NCI-H2227 (cell line): ENCODE results near the gene WDR64.
"Not testable (repeated sequence)": the region's sequence is repeated elsewhere in the genome, so short reads cannot be mapped to it uniquely, and the experiment has no call there.

Experiments
- DNase-seq: peaks from one replicate; lab custom pipeline; 2025; ENCODE audit not compliant: unreplicated experiment; lab: John Stamatoyannopoulos, UW

The WDR64 gene

GRCh38 chr1:241698177-241698576, 46.1 kb downstream of the WDR64 start:
- no peak for DNase-seq

- no peak for DNase-seq
These were observed 49.6 kb downstream of the WDR64 start for GRCh38 chr1:241701483-241702295.

- DNase-seq: no peak
These were observed 50.6 kb downstream of the WDR64 start for GRCh38 chr1:241702442-241703373.

GRCh38 chr1:241703739-241704138, 51.7 kb downstream of the WDR64 start:
- DNase-seq: not testable (repeated sequence)

- no peak for DNase-seq
These were observed 54.2 kb downstream of the WDR64 start for GRCh38 chr1:241706257-241706656.

GRCh38 chr1:241706967-241707366, 54.9 kb downstream of the WDR64 start:
- DNase-seq: no peak

- DNase-seq: no peak
These were observed 55.4 kb downstream of the WDR64 start for GRCh38 chr1:241707442-241707841.

- no peak for DNase-seq
These were observed 59.2 kb downstream of the WDR64 start for GRCh38 chr1:241711326-241711725.

- no peak for DNase-seq
These were observed 61.2 kb downstream of the WDR64 start for GRCh38 chr1:241713316-241713715.

- no peak for DNase-seq
These were observed 62.5 kb downstream of the WDR64 start for GRCh38 chr1:241714321-241715218.

GRCh38 chr1:241715435-241715834, 63.4 kb downstream of the WDR64 start:
- DNase-seq: no peak

- DNase-seq: no peak
These were observed 63.9 kb downstream of the WDR64 start for GRCh38 chr1:241715956-241716355.

GRCh38 chr1:241716915-241717656, 65.0 kb downstream of the WDR64 start:
- no peak for DNase-seq

- no peak for DNase-seq
These were observed 65.9 kb downstream of the WDR64 start for GRCh38 chr1:241717975-241718374.

- no peak for DNase-seq
These were observed 68.9 kb downstream of the WDR64 start for GRCh38 chr1:241721011-241721410.

GRCh38 chr1:241722947-241723346, 70.9 kb downstream of the WDR64 start:
- peak; percentile 19 for DNase-seq

- DNase-seq: no peak
These were observed 72.8 kb downstream of the WDR64 start for GRCh38 chr1:241724741-241725356.

GRCh38 chr1:241730031-241730430, 78.0 kb downstream of the WDR64 start:
- no peak for DNase-seq

GRCh38 chr1:241733899-241734298, 81.8 kb downstream of the WDR64 start:
- no peak for DNase-seq

- no peak for DNase-seq
These were observed 82.5 kb downstream of the WDR64 start for GRCh38 chr1:241734533-241734932.
